ENCODE data around the gene C4orf51.

C4orf51 gene

DNA sequence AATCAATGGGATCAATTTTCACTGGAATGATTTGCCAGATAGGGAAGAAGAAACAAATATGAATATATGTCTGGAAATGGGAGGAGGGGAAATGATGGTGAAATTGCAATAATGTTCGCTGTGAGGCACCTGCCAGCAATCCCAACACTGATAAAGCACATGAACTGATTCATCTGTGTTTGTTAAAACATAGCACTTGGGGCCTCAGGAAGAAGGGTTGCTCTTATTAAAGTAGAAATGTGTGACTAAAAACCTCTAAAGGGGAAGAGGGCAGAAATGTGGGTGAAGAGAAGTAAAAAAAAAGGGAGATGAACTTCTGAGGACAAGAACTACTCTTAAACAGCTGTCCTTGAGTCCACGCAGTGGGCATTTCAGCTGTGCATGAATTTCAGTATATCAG is 101.4 kb downstream of the C4orf51 start:
- no peak for TF ChIP-seq REST (IDR thresholded peaks at IDR 0.05; ENCODE audit: insufficient replicate concordance, low read depth)
- TF ChIP-seq POLR2AphosphoS5 (IDR thresholded peaks at IDR 0.05; ENCODE audit: low read depth) = no peak
- TF ChIP-seq, protein P1, sequence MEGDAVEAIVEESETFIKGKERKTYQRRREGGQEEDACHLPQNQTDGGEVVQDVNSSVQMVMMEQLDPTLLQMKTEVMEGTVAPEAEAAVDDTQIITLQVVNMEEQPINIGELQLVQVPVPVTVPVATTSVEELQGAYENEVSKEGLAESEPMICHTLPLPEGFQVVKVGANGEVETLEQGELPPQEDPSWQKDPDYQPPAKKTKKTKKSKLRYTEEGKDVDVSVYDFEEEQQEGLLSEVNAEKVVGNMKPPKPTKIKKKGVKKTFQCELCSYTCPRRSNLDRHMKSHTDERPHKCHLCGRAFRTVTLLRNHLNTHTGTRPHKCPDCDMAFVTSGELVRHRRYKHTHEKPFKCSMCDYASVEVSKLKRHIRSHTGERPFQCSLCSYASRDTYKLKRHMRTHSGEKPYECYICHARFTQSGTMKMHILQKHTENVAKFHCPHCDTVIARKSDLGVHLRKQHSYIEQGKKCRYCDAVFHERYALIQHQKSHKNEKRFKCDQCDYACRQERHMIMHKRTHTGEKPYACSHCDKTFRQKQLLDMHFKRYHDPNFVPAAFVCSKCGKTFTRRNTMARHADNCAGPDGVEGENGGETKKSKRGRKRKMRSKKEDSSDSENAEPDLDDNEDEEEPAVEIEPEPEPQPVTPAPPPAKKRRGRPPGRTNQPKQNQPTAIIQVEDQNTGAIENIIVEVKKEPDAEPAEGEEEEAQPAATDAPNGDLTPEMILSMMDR (IDR thresholded peaks at IDR 0.05; ENCODE audit: insufficient read depth, low read length) = no peak
- no peak for TF ChIP-seq GABPA (IDR thresholded peaks at IDR 0.05; ENCODE audit: low read depth)
- no peak for TF ChIP-seq SPI1 (IDR thresholded peaks at IDR 0.05; ENCODE audit: borderline replicate concordance, low read depth)
- no peak overlapping the region for H3K4me3 ChIP-seq (replicated peaks; ENCODE audit: insufficient read depth, low read length)
- DNase-seq (ENCODE audit: low read depth in 1 of 2, low spot score in 1 of 2) = no peak

More for the DNA sequence above, 101.4 kb downstream of the C4orf51 start:
- Histone ChIP-seq H3K27me3 (ENCODE audit: insufficient read depth, poor library complexity, severe bottlenecking) (no peaks in the 10 kb centered on the region), H3K27ac (replicated peaks) (no peak overlapping the region)
